Heart left ventricle (tissue), 16 donors: ENCODE measurements around the gene AJAP1. TPM values are rescaled to one million over a fixed set of nuclear protein-coding genes. Genes with fewer than 3 reads are reported as not detected.

Source experiments
- ATAC-seq, 4 donors: fragments of 200-7000 bp; cut with Tn5 transposase; one replicate each; pipeline ENCODE4 v1.9.1; 2020 to 2022; ENCODE audit warnings: moderate library complexity in 4 of 4, mild to moderate bottlenecking in 3 of 4, moderate number of reproducible peaks in 1 of 4
- DNase-seq, 5 donors: peaks; one replicate each; pipeline ENCODE4 v3.0.0-alpha.2; 2020
- H3K27ac ChIP-seq, 12 donors: fragments of 200-600 bp; sonication (generic) in 4 of 12; one replicate each; pipeline versions ENCODE4 v1.5.0 to v1.8.0; 2016 to 2022; ENCODE audit warnings: mild to moderate bottlenecking in 2 of 12
- H3K27me3 ChIP-seq, 9 donors: fragments of 200-600 bp; sonication (generic) in 2 of 9; one replicate each; pipeline versions ENCODE4 v1.5.1 to v1.8.0; 2016 to 2022; ENCODE audit warnings: mild to moderate bottlenecking in 3 of 9
- H3K36me3 ChIP-seq, 9 donors: fragments of 200-600 bp; sonication (generic) in 2 of 9; one replicate each; pipeline versions ENCODE4 v1.5.0 to v1.8.0; 2018 to 2022; ENCODE audit warnings: mild to moderate bottlenecking in 2 of 9
- H3K4me1 ChIP-seq, 12 donors: fragments of 200-600 bp; sonication (generic) in 4 of 12; one replicate each; pipeline versions ENCODE4 v1.5.0 to v1.8.0; 2016 to 2022; ENCODE audit warnings: mild to moderate bottlenecking in 3 of 12
- H3K4me3 ChIP-seq, 12 donors: fragments of 200-600 bp; sonication (generic) in 4 of 12; one replicate each; pipeline versions ENCODE4 v1.5.0 to v1.8.0; 2017 to 2022; ENCODE audit warnings: mild to moderate bottlenecking in 9 of 12, moderate library complexity in 4 of 12
- H3K9me3 ChIP-seq, 12 donors: fragments of 200-600 bp; sonication (generic) in 4 of 12; one replicate each; pipeline versions ENCODE4 v1.5.0 to v1.8.0; 2016 to 2022; ENCODE audit warnings: mild to moderate bottlenecking in 1 of 12
- POLR2A ChIP-seq, 2 donors: fragments of 450-650 bp; IDR thresholded peaks; one replicate each; pipeline ENCODE4 v1.6.1; 2017; ENCODE audit warnings: antibody characterized with exemption in 2 of 2, mild to moderate bottlenecking in 2 of 2, moderate library complexity in 2 of 2
- WGBS, 4 donors: extraction: QIAGEN DNeasy Blood & Tissue Kit in 2 of 4; methylation state at CpG; one replicate each; pipeline versions ENCODE4 v1.1.5 to v1.1.7; 2013 to 2018; 5-methylcytosine and 5-hydroxymethylcytosine counted together
- intact Hi-C, 10 donors: fragments of 100-400 bp; cut with DNase I; formaldehyde crosslinking; loops; one replicate each; pipeline versions ENCODE4 v1.11.1 to v1.14.2; 2022
- polyA plus RNA-seq, 2 donors: library from polyadenylated mRNA; stranded (reverse); fragments of 200-250 nt; gene quantifications; one replicate each; pipeline ENCODE4 v1.2.3, GENCODE V29; 2013
- total RNA-seq, 9 donors: library from RNA; depleted of rRNA in 2 of 9; stranded (reverse); fragments of >200 nt in 2 of 9; fragmentation: NEBNext Ultra II Directional in 3 of 9; extraction: Animal tissue kit (Norgen Biotek cat#: 25700) in 3 of 9; gene quantifications; one replicate each; pipeline versions ENCODE4 v1.1.0 to v1.2.4, GENCODE V29; 2016 to 2023
- TF ChIP-seq, protein P1 (sequence below), 12 donors: fragments of 200-600 bp; sonication (generic) in 4 of 12; IDR thresholded peaks; one replicate each; pipeline versions ENCODE4 v1.5.0 to v1.8.0; 2018 to 2022; ENCODE audit warnings: antibody characterized with exemption in 12 of 12, mild to moderate bottlenecking in 5 of 12
- donor health status: ischemic (EF 13 %, LVEDD 7.1; RV severe dilation, severe dysfunction).
- donor health status: healthy with polysubstance abuse.
- donor health status: DM: no; HTN: yes; CAD: no.
- donor health status: DM: no; HTN: no; CAD: no.
- donor health status: ischemic (EF 25% LVEDD 6.9; RV normal size, moderate dysfunction).
- donor health status: ischemic (EF 25% LVEDD 5.7; RV mildly dilated, moderate dysfunction).
- donor health status: healthy.
- donor health status: DM: yes; HTN: yes; CAD: no.
- donor health status: ischemic (EF 35%, LVEDD 5.7; RV mildly dilated, moderate dysfunction).
- donor health status: nonischemic (EF 11% LVEDD 7.7; RV severe dilation, severe dysfunction).
- donor health status: DM: yes; HTN: yes; CAD: no.
- donor health status: PGD.
- donor health status: ischemic (EF 29% LVEDD 5.4; RV normal size, mild dysfunction).
- donor health status: nonischemic (EF 23%, LVEDD 6.1; RV moderate dilation, normal function).

Gene AJAP1
- total and polyA plus RNA-seq, 11 donors = 0.01 to 0.67 (median 0.07) TPM; not detected in 2

DNA sequence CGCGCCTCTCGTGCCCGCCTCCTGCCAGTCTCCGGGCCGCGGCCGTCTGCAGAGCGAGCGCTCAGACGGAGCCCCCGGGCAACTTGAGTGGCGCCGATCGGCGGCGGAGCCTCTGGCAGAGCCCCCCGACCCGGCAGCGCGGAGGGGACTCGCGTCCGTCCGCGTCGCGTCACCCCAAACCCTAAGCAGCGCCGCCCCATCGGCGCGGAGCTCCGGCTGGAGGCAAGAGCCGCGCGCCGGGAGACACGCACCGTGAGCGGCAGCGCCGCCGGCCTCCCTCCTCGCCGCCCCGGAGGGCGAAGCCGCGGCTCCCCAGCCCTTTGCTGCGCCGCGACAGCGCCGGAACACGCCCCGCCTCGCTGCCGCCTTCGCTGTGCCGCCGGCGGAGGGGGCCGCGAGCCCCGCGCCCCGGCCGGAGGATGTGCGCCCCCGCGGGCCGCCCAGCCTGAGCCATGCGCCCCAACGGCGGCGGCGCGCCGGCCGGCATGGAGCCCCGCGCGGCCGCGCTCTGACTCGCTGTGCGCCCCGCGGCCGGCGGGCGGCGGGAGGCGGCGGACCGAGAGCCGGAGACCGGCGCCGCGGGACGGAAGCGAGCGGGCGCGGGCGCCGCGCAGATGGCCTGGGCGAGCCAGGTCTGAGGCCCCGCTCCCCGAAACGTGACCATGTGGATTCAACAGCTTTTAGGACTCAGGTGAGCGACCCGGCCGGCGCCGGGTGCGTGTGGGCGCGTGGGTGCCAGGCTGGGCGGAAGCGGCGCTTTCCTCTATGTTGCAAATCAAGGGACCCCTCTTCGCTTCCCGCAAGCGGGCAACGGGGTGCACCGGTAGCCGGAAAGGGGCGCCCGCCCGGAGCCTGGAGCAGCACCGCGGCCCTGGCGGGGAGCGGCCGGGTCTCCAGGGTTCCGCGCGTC is 610 bp downstream of the AJAP1 start:
- TF ChIP-seq, protein P1, sequence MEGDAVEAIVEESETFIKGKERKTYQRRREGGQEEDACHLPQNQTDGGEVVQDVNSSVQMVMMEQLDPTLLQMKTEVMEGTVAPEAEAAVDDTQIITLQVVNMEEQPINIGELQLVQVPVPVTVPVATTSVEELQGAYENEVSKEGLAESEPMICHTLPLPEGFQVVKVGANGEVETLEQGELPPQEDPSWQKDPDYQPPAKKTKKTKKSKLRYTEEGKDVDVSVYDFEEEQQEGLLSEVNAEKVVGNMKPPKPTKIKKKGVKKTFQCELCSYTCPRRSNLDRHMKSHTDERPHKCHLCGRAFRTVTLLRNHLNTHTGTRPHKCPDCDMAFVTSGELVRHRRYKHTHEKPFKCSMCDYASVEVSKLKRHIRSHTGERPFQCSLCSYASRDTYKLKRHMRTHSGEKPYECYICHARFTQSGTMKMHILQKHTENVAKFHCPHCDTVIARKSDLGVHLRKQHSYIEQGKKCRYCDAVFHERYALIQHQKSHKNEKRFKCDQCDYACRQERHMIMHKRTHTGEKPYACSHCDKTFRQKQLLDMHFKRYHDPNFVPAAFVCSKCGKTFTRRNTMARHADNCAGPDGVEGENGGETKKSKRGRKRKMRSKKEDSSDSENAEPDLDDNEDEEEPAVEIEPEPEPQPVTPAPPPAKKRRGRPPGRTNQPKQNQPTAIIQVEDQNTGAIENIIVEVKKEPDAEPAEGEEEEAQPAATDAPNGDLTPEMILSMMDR (IDR thresholded peaks at IDR 0.05) = no peak
- TF ChIP-seq POLR2A (IDR thresholded peaks at IDR 0.05) = no peak
- peaks cover 0 to 31% (median 5%) of the 10 kb centered on the region in 12 donors for H3K4me1 ChIP-seq
- no peak overlapping the region for H3K27ac ChIP-seq
- peak overlapping the region in 10 of 12 donors; percentile 12 to 51 (median 32) for H3K4me3 ChIP-seq
- peaks cover 24 to 95% (median 55%) of the 10 kb centered on the region in 9 donors for H3K27me3 ChIP-seq
- DNase-seq (no peak), ATAC-seq (no peak)
- H3K9me3 ChIP-seq = no peaks in the 10 kb centered on the region
- no peaks in the 10 kb centered on the region for H3K36me3 ChIP-seq
- intact Hi-C loops = loop anchor here in 8 of 10 donors (5.0 to 10.0 kb wide), 9 partner anchors 160 to 1320 kb away; no protein-coding TSS in a partner anchor
- WGBS, 4 donors = 1 to 2% (median 1%) methylated on average over 41 to 142 of the region's 142 CpGs

- Histone ChIP-seq H3K9me3 (no peaks in the 10 kb centered on the region), H3K4me1 (peaks cover 0 to 31% (median 5%) of the 10 kb centered on the region in 12 donors), H3K4me3 (peak overlapping the region in 9 of 12 donors; percentile 11 to 51 (median 33)), H3K27ac (no peak overlapping the region), H3K36me3 (no peaks in the 10 kb centered on the region), H3K27me3 (peaks cover 24 to 93% (median 61%) of the 10 kb centered on the region in 9 donors)
- DNase-seq (peak in 4 of 5 donors; percentile 42 to 56 (median 50)), ATAC-seq (peak; percentile 77 to 87 (median 84))
- 0 to 6% (median 1%) methylated on average over 47 to 78 of the region's 78 CpGs for WGBS, 4 donors
- intact Hi-C loops = loop anchor here in 7 of 10 donors (5.0 to 10.0 kb wide), 7 partner anchors 161 to 1319 kb away; no protein-coding TSS in a partner anchor
- no peak for TF ChIP-seq POLR2A (IDR thresholded peaks at IDR 0.05)
- TF ChIP-seq, protein P1 (IDR thresholded peaks at IDR 0.05) = peak; percentile 32 to 71 (median 58)
Measured at GRCh38 chr1:4655674-4656532, 1.5 kb downstream of the AJAP1 start.

GRCh38 chr1:4656533-4657140 is 2.2 kb downstream of the AJAP1 start:
- Histone ChIP-seq H3K27ac (no peak overlapping the region), H3K27me3 (peaks cover 24 to 93% (median 65%) of the 10 kb centered on the region in 9 donors), H3K9me3 (no peaks in the 10 kb centered on the region), H3K36me3 (no peaks in the 10 kb centered on the region), H3K4me3 (peak overlapping the region in 2 of 12 donors; percentile 31 to 32), H3K4me1 (peaks cover 0 to 31% (median 5%) of the 10 kb centered on the region in 12 donors)
- ATAC-seq (peak in 1 of 4 donors; percentile 33), DNase-seq (no peak)
- WGBS, 4 donors = 7 to 14% (median 12%) methylated on average over 14 to 17 of the region's 17 CpGs
- intact Hi-C loops = loop anchor here in 7 of 10 donors (5.0 to 10.0 kb wide), 7 partner anchors 162 to 1318 kb away; no protein-coding TSS in a partner anchor
- TF ChIP-seq, protein P1 (IDR thresholded peaks at IDR 0.05) = peak in 2 of 12 donors; percentile 4
- no peak for TF ChIP-seq POLR2A (IDR thresholded peaks at IDR 0.05)
